ENCODE results near the gene SPRR5.

The SPRR5 gene

GRCh38 chr1:152983234-152983633 lies 36.2 kb downstream of the SPRR5 start:
- no peak for DNase-seq (ENCODE audit: low spot score)

GRCh38 chr1:152983743-152984142 lies 36.7 kb downstream of the SPRR5 start, which contains the start of gene SPRR1A:
Gene SPRR1A, plus strand, starts transcription at chr1:152984081. Its CDS starts 1,150 bp downstream, at chr1:152985231.
- no peak for DNase-seq (ENCODE audit: low spot score)

- DNase-seq (ENCODE audit: low spot score) = no peak
Observed at GRCh38 chr1:152986578-152986977, 39.6 kb downstream of the SPRR5 start.

- DNase-seq (ENCODE audit: low spot score) = no peak
Observed at GRCh38 chr1:152993186-152993585, 46.2 kb downstream of the SPRR5 start.

- no peak for DNase-seq (ENCODE audit: low spot score)
Observed at GRCh38 chr1:152995842-152996241, 48.8 kb downstream of the SPRR5 start.

GRCh38 chr1:152996633-152997400 lies 49.8 kb downstream of the SPRR5 start:
- DNase-seq (ENCODE audit: low spot score) = no peak

- no peak for DNase-seq (ENCODE audit: low spot score)
Observed at GRCh38 chr1:152997901-152998300, 50.9 kb downstream of the SPRR5 start.

- DNase-seq (ENCODE audit: low spot score) = no peak
Observed at GRCh38 chr1:152998476-152998875, 51.5 kb downstream of the SPRR5 start.
